ENCODE data around the gene FHAD1. TPM values are rescaled to one million over a fixed set of nuclear protein-coding genes. Genes with fewer than 3 reads are reported as not detected.

The FHAD1 gene
- polyA plus RNA-seq, 2 donors, result 0.04 to 0.16 TPM

- H3K4me1 ChIP-seq (ENCODE audit: control insufficient read depth in 2 of 2, insufficient read depth in 2 of 2, low read length in 1 of 2), result peaks cover 9 to 11% of the 10 kb centered on the region in 2 donors
- no peak overlapping the region for H3K4me3 ChIP-seq (ENCODE audit: low read depth in 1 of 2, low read length in 2 of 2)
- no peaks in the 10 kb centered on the region for H3K27me3 ChIP-seq (ENCODE audit: control insufficient read depth in 1 of 2, insufficient read depth in 2 of 2, low read length in 2 of 2)
- 81 to 83% methylated on average over 16 of the region's 16 CpGs for WGBS, 2 donors
- no peaks in the 10 kb centered on the region for H3K9me3 ChIP-seq (ENCODE audit: control insufficient read depth in 2 of 2, insufficient read depth in 1 of 2, low read depth in 1 of 2, low read length in 1 of 2)
- H3K36me3 ChIP-seq (ENCODE audit: control insufficient read depth in 2 of 2, insufficient read depth in 2 of 2, low read length in 1 of 2), result no peaks in the 10 kb centered on the region
- H3K27ac ChIP-seq (ENCODE audit: low read depth in 2 of 2, low read length in 1 of 2), result no peak overlapping the region
Observed at GRCh38 chr1:15355968-15356625, 109.1 kb downstream of the FHAD1 start.

GRCh38 chr1:15357612-15358207 is 110.7 kb downstream of the FHAD1 start:
- H3K27me3 ChIP-seq (ENCODE audit: control insufficient read depth in 1 of 2, insufficient read depth in 2 of 2, low read length in 2 of 2), result no peaks in the 10 kb centered on the region
- peaks cover 4 to 5% of the 10 kb centered on the region in 2 donors for H3K4me1 ChIP-seq (ENCODE audit: control insufficient read depth in 2 of 2, insufficient read depth in 2 of 2, low read length in 1 of 2)
- H3K36me3 ChIP-seq (ENCODE audit: control insufficient read depth in 2 of 2, insufficient read depth in 2 of 2, low read length in 1 of 2), result no peaks in the 10 kb centered on the region
- no peaks in the 10 kb centered on the region for H3K9me3 ChIP-seq (ENCODE audit: control insufficient read depth in 2 of 2, insufficient read depth in 1 of 2, low read depth in 1 of 2, low read length in 1 of 2)
- 76 to 86% methylated on average over 8 of the region's 8 CpGs for WGBS, 2 donors
- H3K4me3 ChIP-seq (ENCODE audit: low read depth in 1 of 2, low read length in 2 of 2), result no peak overlapping the region
- no peak overlapping the region for H3K27ac ChIP-seq (ENCODE audit: low read depth in 2 of 2, low read length in 1 of 2)

- H3K27ac ChIP-seq (ENCODE audit: low read depth in 2 of 2, low read length in 1 of 2), result no peak overlapping the region
- WGBS, 2 donors, result 84 to 90% methylated on average over 20 of the region's 20 CpGs
Observed at GRCh38 chr1:15358565-15359133, 111.6 kb downstream of the FHAD1 start.

GRCh38 chr1:15360700-15361099 is 113.7 kb downstream of the FHAD1 start:
- Histone ChIP-seq H3K27me3 (ENCODE audit: control insufficient read depth in 1 of 2, insufficient read depth in 2 of 2, low read length in 2 of 2) (no peaks in the 10 kb centered on the region), H3K36me3 (ENCODE audit: control insufficient read depth in 2 of 2, insufficient read depth in 2 of 2, low read length in 1 of 2) (no peaks in the 10 kb centered on the region), H3K4me1 (ENCODE audit: control insufficient read depth in 2 of 2, insufficient read depth in 2 of 2, low read length in 1 of 2) (peaks cover 0 to 3% of the 10 kb centered on the region in 2 donors), H3K9me3 (ENCODE audit: control insufficient read depth in 2 of 2, insufficient read depth in 1 of 2, low read depth in 1 of 2, low read length in 1 of 2) (no peaks in the 10 kb centered on the region), H3K4me3 (ENCODE audit: low read depth in 1 of 2, low read length in 2 of 2) (no peak overlapping the region), H3K27ac (ENCODE audit: low read depth in 2 of 2, low read length in 1 of 2) (no peak overlapping the region)
- WGBS, 2 donors, result 92 to 95% methylated on average over 14 of the region's 14 CpGs

More at GRCh38 chr1:15358565-15359133, 111.6 kb downstream of the FHAD1 start:
- Histone ChIP-seq H3K9me3 (ENCODE audit: control insufficient read depth in 2 of 2, insufficient read depth in 1 of 2, low read depth in 1 of 2, low read length in 1 of 2) (no peaks in the 10 kb centered on the region), H3K4me3 (ENCODE audit: low read depth in 1 of 2, low read length in 2 of 2) (no peak overlapping the region), H3K27me3 (ENCODE audit: control insufficient read depth in 1 of 2, insufficient read depth in 2 of 2, low read length in 2 of 2) (no peaks in the 10 kb centered on the region), H3K4me1 (ENCODE audit: control insufficient read depth in 2 of 2, insufficient read depth in 2 of 2, low read length in 1 of 2) (peaks cover 2 to 5% of the 10 kb centered on the region in 2 donors), H3K36me3 (ENCODE audit: control insufficient read depth in 2 of 2, insufficient read depth in 2 of 2, low read length in 1 of 2) (no peaks in the 10 kb centered on the region)

- H3K9me3 ChIP-seq (ENCODE audit: control insufficient read depth in 2 of 2, insufficient read depth in 1 of 2, low read depth in 1 of 2, low read length in 1 of 2), result no peaks in the 10 kb centered on the region
- H3K27me3 ChIP-seq (ENCODE audit: control insufficient read depth in 1 of 2, insufficient read depth in 2 of 2, low read length in 2 of 2), result no peaks in the 10 kb centered on the region
- H3K4me1 ChIP-seq (ENCODE audit: control insufficient read depth in 2 of 2, insufficient read depth in 2 of 2, low read length in 1 of 2), result peaks cover 0 to 3% of the 10 kb centered on the region in 2 donors
- no peak overlapping the region for H3K27ac ChIP-seq (ENCODE audit: low read depth in 2 of 2, low read length in 1 of 2)
- WGBS, 2 donors, result 93% methylated on average over 13 of the region's 13 CpGs
- H3K36me3 ChIP-seq (ENCODE audit: control insufficient read depth in 2 of 2, insufficient read depth in 2 of 2, low read length in 1 of 2), result no peaks in the 10 kb centered on the region
- no peak overlapping the region for H3K4me3 ChIP-seq (ENCODE audit: low read depth in 1 of 2, low read length in 2 of 2)
Observed at GRCh38 chr1:15362096-15362736, 115.2 kb downstream of the FHAD1 start.

GRCh38 chr1:15362737-15363128 is 115.7 kb downstream of the FHAD1 start:
- H3K4me3 ChIP-seq (ENCODE audit: low read depth in 1 of 2, low read length in 2 of 2), result no peak overlapping the region
- no peaks in the 10 kb centered on the region for H3K9me3 ChIP-seq (ENCODE audit: control insufficient read depth in 2 of 2, insufficient read depth in 1 of 2, low read depth in 1 of 2, low read length in 1 of 2)
- no peak overlapping the region for H3K27ac ChIP-seq (ENCODE audit: low read depth in 2 of 2, low read length in 1 of 2)
- no peaks in the 10 kb centered on the region for H3K27me3 ChIP-seq (ENCODE audit: control insufficient read depth in 1 of 2, insufficient read depth in 2 of 2, low read length in 2 of 2)
- peaks cover 0 to 3% of the 10 kb centered on the region in 2 donors for H3K4me1 ChIP-seq (ENCODE audit: control insufficient read depth in 2 of 2, insufficient read depth in 2 of 2, low read length in 1 of 2)
- whole genome bisulfite sequencing, 2 donors, result 89 to 91% methylated on average over 4 of the region's 4 CpGs
- H3K36me3 ChIP-seq (ENCODE audit: control insufficient read depth in 2 of 2, insufficient read depth in 2 of 2, low read length in 1 of 2), result no peaks in the 10 kb centered on the region

- peaks cover 0 to 3% of the 10 kb centered on the region in 2 donors for H3K4me1 ChIP-seq (ENCODE audit: control insufficient read depth in 2 of 2, insufficient read depth in 2 of 2, low read length in 1 of 2)
- WGBS, 2 donors, result 60 to 62% methylated on average over 5 of the region's 5 CpGs
- H3K27me3 ChIP-seq (ENCODE audit: control insufficient read depth in 1 of 2, insufficient read depth in 2 of 2, low read length in 2 of 2), result no peaks in the 10 kb centered on the region
- H3K9me3 ChIP-seq (ENCODE audit: control insufficient read depth in 2 of 2, insufficient read depth in 1 of 2, low read depth in 1 of 2, low read length in 1 of 2), result no peaks in the 10 kb centered on the region
- H3K36me3 ChIP-seq (ENCODE audit: control insufficient read depth in 2 of 2, insufficient read depth in 2 of 2, low read length in 1 of 2), result no peaks in the 10 kb centered on the region
- H3K27ac ChIP-seq (ENCODE audit: low read depth in 2 of 2, low read length in 1 of 2), result no peak overlapping the region
- H3K4me3 ChIP-seq (ENCODE audit: low read depth in 1 of 2, low read length in 2 of 2), result no peak overlapping the region
Observed at GRCh38 chr1:15364740-15365139, 117.7 kb downstream of the FHAD1 start.

- no peaks in the 10 kb centered on the region for H3K27me3 ChIP-seq (ENCODE audit: control insufficient read depth in 1 of 2, insufficient read depth in 2 of 2, low read length in 2 of 2)
- no peak overlapping the region for H3K27ac ChIP-seq (ENCODE audit: low read depth in 2 of 2, low read length in 1 of 2)
- no peaks in the 10 kb centered on the region for H3K36me3 ChIP-seq (ENCODE audit: control insufficient read depth in 2 of 2, insufficient read depth in 2 of 2, low read length in 1 of 2)
- WGBS, 2 donors, result 72 to 80% methylated on average over 1 of the region's 1 CpG
- H3K4me3 ChIP-seq (ENCODE audit: low read depth in 1 of 2, low read length in 2 of 2), result no peak overlapping the region
- peaks cover 0 to 6% of the 10 kb centered on the region in 2 donors for H3K4me1 ChIP-seq (ENCODE audit: control insufficient read depth in 2 of 2, insufficient read depth in 2 of 2, low read length in 1 of 2)
- H3K9me3 ChIP-seq (ENCODE audit: control insufficient read depth in 2 of 2, insufficient read depth in 1 of 2, low read depth in 1 of 2, low read length in 1 of 2), result no peaks in the 10 kb centered on the region
Observed at GRCh38 chr1:15368888-15369287, 121.9 kb downstream of the FHAD1 start.

- H3K27ac ChIP-seq (ENCODE audit: low read depth in 2 of 2, low read length in 1 of 2), result peak overlapping the region in 1 of 2 donors; percentile 33
Observed at GRCh38 chr1:15370268-15370667, 123.2 kb downstream of the FHAD1 start.

More at GRCh38 chr1:15370268-15370667, 123.2 kb downstream of the FHAD1 start:
- H3K36me3 ChIP-seq (ENCODE audit: control insufficient read depth in 2 of 2, insufficient read depth in 2 of 2, low read length in 1 of 2), result no peaks in the 10 kb centered on the region
- WGBS, 2 donors, result 71 to 86% methylated on average over 4 of the region's 4 CpGs
- H3K4me1 ChIP-seq (ENCODE audit: control insufficient read depth in 2 of 2, insufficient read depth in 2 of 2, low read length in 1 of 2), result peaks cover 0 to 4% of the 10 kb centered on the region in 2 donors
- H3K27me3 ChIP-seq (ENCODE audit: control insufficient read depth in 1 of 2, insufficient read depth in 2 of 2, low read length in 2 of 2), result no peaks in the 10 kb centered on the region
- H3K4me3 ChIP-seq (ENCODE audit: low read depth in 1 of 2, low read length in 2 of 2), result no peak overlapping the region
- no peaks in the 10 kb centered on the region for H3K9me3 ChIP-seq (ENCODE audit: control insufficient read depth in 2 of 2, insufficient read depth in 1 of 2, low read depth in 1 of 2, low read length in 1 of 2)

Data from esophagus (tissue), 2 donors.